Stimulated activated CD4-positive, alpha-beta T cell treated with anti-CD3 and anti-CD28 coated beads, Interleukin-12 subunit alpha, Interleukin-12 subunit beta, amount 100 ng/mL, for 4 hours (primary cell): ENCODE results near the gene SLC17A8.

Source experiments
- DNase-seq: peaks from one replicate; pipeline ENCODE4 v3.0.0-alpha.2; 2020

SLC17A8 gene

GRCh38 chr12:100433701-100434100 is 76.8 kb downstream of the SLC17A8 start:
- no peak for DNase-seq

GRCh38 chr12:100434177-100434576 is 77.3 kb downstream of the SLC17A8 start:
- no peak for DNase-seq

DNA sequence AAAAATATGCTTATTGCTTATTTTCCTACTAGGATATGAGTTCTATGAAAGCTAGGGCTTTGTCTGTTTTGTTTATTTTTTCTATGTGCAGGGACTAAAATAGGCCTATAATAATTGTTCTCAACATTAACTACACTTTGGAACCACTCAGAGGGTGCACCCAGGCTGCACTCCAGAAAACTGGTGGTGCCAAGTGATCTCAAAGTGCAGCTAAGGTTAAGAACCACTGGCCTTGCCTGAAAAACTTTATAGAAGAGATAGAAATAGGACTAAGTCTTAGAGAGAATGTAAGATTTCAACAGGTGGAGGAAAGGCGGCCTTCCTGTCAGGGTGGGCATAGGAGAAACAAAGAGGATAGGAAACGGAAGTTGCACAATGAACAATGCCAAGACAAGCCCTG is 79.1 kb downstream of the SLC17A8 start:
- no peak for DNase-seq

DNA sequence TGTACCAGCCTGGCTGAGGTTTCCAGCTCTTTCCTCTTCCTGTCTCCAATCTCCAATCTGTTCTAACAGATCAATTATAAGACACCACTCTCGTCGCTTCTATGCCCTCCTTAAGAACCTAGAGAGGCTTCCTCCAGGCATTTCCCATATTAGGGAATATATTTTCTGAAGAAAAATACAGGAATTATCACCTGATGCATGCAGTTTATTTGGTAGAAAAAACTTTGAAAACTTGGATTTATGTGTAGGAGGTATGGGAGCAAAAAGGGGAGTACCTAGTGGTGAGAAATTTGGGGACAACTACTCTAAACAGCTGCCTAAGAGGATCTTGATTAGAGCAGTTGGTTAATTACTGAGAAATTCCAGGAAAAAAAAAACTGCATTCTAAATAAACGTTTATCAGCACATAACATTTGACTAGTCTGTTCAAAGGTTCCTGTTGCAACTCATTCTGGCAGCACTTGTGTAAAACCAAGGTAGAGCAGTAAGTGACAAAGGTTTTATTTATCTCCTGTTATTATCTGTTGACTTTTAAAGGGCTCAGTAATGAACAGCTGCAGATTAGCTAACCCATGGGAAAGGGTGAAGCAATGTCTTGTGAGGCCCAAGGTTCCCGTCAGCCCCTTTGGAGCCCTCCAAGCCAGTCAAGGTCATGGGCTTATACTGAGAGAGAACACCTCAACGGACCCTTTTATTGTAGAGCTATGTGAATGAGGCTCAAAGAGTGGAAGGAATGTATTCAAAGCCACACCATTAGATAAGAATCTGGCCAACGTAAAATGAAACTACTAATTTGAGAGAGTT is 80.4 kb downstream of the SLC17A8 start:
- no peak for DNase-seq

- no peak for DNase-seq
Measured at GRCh38 chr12:100439797-100440196, 82.9 kb downstream of the SLC17A8 start.

- no peak for DNase-seq
Measured at GRCh38 chr12:100442403-100442802, 85.5 kb downstream of the SLC17A8 start.

DNA sequence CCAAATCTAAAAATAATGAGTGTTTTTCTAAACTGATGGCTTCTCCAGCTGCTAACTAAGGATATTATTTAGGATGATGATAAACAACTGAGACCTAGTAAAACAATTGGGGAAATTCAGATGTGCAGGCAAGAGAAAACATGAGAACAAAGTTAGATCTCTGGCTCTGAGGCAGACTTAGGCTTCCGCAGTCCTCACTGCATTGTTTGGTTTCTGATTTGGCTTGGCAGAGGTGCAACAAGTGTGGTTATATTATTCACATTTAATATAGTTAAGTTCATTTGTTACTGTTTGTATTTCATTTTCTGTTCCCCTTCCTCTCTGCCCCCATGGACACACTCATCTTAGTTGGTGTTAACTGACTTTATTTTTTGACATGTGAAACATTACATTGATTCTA is 86.6 kb downstream of the SLC17A8 start:
- no peak for DNase-seq

DNA sequence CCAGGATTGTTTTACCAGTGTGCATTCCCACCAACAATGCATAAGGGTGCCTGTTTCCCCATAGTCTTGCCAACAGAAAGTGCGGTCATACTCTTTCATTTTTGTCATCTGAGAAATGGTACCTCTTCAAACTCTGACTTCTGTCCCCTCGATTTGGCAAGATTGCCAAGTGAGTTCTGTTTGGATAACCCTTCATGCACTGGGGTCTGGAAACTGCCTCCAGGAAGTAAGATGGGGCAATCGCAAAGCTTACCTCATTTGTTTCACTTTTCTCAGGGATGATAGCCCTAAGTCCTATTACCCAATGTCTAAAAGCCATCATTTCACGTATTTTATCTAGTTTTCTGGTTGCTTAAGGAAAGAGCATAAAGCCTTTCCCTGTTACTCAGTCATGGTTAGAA is 88.2 kb downstream of the SLC17A8 start:
- no peak for DNase-seq

GRCh38 chr12:100447381-100447780 is 90.5 kb downstream of the SLC17A8 start:
- no peak for DNase-seq

DNA sequence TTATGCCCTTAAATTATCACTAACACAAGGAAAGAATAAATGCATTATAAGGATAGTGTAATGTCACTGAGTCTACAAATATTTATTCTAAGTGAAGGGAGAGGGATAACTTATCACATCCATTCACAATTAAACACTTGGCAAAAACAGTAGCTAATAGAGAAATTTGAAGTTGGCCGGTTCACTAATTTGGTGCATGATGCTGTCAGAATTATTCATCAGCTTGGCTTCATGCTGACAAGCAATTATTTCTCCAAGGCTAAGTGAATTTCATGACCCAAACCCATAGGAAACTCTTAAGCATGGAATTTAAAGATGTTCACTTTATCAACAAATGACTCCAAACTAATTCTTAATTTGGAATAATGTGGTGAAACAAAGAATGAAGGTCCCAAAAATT is 91.8 kb downstream of the SLC17A8 start:
- no peak for DNase-seq

DNA sequence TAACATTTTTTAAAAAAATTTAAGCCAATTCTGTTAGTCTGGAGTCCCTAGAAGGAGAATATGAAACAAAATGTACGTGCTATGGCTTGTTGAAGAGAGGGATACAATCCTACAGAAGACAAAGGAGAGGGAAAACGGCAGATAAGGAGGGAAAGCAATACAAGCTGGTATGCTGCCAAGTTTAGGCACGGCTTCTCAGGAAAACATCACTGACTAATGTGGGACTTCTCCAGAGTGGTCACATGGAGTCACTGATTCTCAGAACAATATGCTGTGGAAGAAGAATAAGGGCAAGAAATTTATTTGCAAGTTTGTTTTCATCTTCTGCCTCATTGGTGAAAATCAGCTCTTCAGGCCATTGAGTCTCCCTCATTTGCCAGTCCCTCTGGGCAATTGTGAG is 93.9 kb downstream of the SLC17A8 start:
- DNase-seq: no peak

DNA sequence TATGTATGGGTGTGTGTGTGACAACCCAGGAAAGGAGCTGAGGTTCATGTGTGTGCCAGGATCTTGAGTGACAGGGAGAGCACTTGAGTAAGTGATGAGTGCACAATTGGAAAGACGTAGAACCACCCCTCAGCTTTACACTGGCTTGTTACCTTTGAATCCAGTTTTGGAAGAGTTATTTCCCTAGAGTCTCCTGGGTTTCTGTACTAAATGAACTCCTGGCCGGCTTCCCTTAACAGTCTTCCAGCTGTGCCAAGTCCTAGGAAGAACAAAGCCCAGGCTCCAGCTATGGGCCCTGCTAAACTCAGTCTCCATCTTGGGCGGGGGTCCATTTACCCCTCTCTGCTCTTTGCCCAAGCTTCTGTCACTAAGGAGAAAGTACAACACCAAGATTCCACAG is 97.1 kb downstream of the SLC17A8 start:
- DNase-seq: no peak

- no peak for DNase-seq
Measured at GRCh38 chr12:100455896-100456295, 99.0 kb downstream of the SLC17A8 start.

DNA sequence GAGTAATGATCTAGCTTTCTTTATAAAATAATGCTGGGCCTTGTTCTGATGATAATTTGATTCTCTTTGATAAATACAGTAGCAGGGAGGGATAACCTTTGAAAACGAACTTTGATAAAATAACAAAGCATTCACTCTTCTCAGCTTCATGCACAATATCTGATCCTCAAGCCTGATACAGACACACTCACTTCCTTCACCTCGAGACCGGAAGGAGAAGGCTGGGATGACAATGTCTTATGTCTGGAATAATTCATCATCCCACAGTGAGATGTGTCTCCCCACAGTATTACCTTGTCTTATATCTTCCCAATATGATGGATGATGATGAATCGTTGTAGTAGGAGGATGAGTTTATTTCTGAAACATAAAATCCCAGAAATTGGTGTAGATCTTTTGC is 101.3 kb downstream of the SLC17A8 start:
- no peak for DNase-seq

DNA sequence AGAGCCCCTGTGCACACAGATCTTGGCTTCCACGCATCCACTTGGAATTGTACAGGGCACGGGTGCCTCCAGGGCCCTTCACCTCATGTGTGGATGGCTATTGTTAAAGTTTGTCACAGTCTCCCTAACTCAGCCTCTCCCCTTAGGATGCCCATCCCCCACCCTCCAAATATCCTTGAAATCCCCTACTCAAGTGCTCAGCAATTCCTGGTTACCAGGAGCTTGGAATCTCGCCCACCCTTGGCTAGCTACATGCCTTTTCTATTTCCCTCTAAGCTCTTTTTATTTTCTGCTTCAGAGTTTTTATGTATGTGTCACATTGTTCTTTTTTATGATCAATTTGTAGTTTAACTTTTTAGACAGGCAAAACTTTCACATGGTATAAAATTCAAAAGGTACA is 103.8 kb downstream of the SLC17A8 start:
- DNase-seq: no peak

- DNase-seq: no peak
Measured at GRCh38 chr12:100461330-100461973, 104.6 kb downstream of the SLC17A8 start.

DNA sequence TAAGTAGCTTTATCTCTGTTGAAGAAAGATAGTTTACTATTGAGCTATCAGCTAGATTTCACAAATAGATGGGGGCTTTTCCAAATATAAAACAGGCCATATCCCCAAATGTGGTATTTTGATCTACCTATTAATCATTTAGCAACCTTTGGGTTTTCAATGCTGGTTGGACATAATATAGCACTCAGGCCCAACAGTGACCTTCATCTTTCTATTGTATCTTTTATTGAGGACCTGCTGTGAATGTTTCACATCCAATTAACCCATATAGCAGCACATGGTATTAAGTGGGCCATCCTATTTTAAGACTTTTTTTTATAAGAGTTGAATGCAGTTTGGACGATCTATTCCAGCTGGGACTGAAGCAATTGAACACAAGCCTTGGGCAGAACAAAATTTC is 106.8 kb downstream of the SLC17A8 start:
- no peak for DNase-seq

- DNase-seq: no peak
Measured at GRCh38 chr12:100464529-100464928, 107.7 kb downstream of the SLC17A8 start.

- DNase-seq: no peak
Measured at GRCh38 chr12:100468126-100468525, 111.3 kb downstream of the SLC17A8 start.
